Kidney epithelial cell (primary cell): ENCODE measurements around the gene SLC29A3. TPM values are rescaled to one million over a fixed set of nuclear protein-coding genes. Genes with fewer than 3 reads are reported as not detected.

Experiments
- DNase-seq: peaks from one replicate; pipeline ENCODE4 v3.0.0-alpha.2; 2010; ENCODE audit warnings: low read depth
- H3K27me3 ChIP-seq: 2 replicates; pipeline ENCODE4 v1.6.0; 2011; ENCODE audit warnings: low read length; ENCODE audit not compliant: control insufficient read depth, insufficient read depth
- H3K36me3 ChIP-seq: 2 replicates; pipeline ENCODE4 v1.5.1; 2011; ENCODE audit warnings: low read length; ENCODE audit not compliant: control insufficient read depth, insufficient read depth
- H3K4me3 ChIP-seq: 2 replicates; pipeline ENCODE4 v1.5.1; 2011; ENCODE audit warnings: low read depth, mild to moderate bottlenecking, control low read depth, low read length
- total RNA-seq: library from RNA; depleted of rRNA; stranded (reverse); fragments of >200 nt; gene quantifications from 2 replicates; pipeline ENCODE4 v1.2.3, GENCODE V29; 2015
- TF ChIP-seq, protein P1 (sequence below): IDR thresholded peaks from 2 replicates; pipeline ENCODE4 v1.5.1; 2011; ENCODE audit warnings: mild to moderate bottlenecking, moderate library complexity, low read length, control low read depth, inconsistent platforms; ENCODE audit not compliant: insufficient read depth, poor library complexity, severe bottlenecking

Gene SLC29A3
- total RNA-seq, 1 donor from 2014 or later = 3.6 TPM

DNA sequence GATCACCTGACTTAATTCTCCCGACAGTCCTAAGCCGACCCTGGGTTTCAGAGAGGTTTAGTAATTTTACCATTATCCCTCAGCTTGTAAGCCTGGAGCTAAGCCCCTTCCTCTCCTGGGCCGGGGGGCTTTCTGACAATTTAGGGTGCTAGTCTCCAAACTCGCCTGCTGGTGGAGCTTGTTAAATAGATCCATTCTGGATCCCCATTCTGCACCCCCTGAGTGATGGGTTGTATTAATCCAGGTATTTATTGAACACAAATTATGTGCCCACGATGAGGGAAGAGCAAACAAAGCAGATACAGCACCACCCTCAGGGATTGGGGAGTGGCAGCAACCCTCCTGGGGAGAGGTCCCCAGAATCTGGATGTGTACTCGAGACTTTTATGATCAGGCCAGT, 1.3 kb upstream of the SLC29A3 start:
- no peak overlapping the region for H3K4me3 ChIP-seq

DNA sequence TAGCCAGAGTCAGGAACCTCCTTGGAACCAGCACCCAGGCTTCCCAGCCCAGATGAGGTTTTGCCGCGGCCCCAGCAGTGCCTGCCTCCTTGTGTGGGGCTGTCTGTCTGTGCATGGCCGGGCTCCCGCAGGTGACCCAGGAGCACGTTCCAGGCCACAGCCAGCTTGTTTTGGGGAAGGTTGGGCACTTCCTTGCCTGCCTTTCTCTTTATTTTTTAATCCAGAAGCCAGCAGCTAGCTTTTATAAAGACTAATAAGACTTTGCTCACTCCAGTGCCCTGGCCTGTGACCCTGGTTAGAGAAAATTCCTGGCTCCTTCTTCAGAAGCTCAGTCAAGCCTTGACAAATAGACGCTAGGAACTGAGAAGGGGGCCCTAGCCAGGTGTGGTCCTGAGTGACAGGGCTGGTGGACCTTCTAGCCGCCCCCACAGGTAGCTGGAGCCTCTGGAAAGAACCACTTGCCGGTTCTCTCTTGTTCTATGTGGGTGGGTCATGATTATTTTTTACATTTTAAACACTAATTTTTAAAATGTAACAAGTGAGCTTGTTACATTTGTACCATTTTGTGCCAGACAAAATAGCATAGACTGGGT, 837 bp downstream of the SLC29A3 start:
- no peak for DNase-seq

More for the DNA sequence above, 1.3 kb upstream of the SLC29A3 start:
- TF ChIP-seq, protein P1, sequence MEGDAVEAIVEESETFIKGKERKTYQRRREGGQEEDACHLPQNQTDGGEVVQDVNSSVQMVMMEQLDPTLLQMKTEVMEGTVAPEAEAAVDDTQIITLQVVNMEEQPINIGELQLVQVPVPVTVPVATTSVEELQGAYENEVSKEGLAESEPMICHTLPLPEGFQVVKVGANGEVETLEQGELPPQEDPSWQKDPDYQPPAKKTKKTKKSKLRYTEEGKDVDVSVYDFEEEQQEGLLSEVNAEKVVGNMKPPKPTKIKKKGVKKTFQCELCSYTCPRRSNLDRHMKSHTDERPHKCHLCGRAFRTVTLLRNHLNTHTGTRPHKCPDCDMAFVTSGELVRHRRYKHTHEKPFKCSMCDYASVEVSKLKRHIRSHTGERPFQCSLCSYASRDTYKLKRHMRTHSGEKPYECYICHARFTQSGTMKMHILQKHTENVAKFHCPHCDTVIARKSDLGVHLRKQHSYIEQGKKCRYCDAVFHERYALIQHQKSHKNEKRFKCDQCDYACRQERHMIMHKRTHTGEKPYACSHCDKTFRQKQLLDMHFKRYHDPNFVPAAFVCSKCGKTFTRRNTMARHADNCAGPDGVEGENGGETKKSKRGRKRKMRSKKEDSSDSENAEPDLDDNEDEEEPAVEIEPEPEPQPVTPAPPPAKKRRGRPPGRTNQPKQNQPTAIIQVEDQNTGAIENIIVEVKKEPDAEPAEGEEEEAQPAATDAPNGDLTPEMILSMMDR = no peak
- H3K36me3 ChIP-seq = no peaks in the 10 kb centered on the region
- DNase-seq = no peak
- H3K27me3 ChIP-seq = peaks cover 11% of the 10 kb centered on the region

DNA sequence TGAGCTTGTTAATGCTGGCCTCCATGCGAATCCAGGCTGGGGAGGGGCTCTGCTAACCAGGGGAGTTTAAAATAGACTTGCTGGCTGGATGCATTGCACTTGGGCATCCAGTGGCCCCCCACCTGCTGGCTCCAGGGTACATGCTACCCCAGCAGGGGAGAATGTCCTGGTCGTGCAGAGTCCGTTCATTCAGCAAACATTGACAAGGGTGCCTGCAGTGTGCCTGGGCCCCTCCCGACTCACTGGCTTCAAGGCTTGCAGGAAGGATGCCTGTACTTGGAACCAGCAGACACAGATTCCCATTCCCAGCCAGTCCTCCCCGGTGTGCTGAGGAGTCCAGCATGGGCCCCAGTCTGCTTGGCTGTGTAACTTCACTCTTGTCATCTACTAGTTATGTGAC, 1.5 kb downstream of the SLC29A3 start:
- H3K36me3 ChIP-seq = no peaks in the 10 kb centered on the region
- TF ChIP-seq, protein P1 = no peak
- DNase-seq = no peak
- no peak overlapping the region for H3K4me3 ChIP-seq
- peaks cover 3% of the 10 kb centered on the region for H3K27me3 ChIP-seq

More for the DNA sequence above, 837 bp downstream of the SLC29A3 start:
- no peaks in the 10 kb centered on the region for H3K36me3 ChIP-seq
- peaks cover 3% of the 10 kb centered on the region for H3K27me3 ChIP-seq
- TF ChIP-seq, protein P1 = no peak
- H3K4me3 ChIP-seq = peak overlapping the region; percentile 65

DNA sequence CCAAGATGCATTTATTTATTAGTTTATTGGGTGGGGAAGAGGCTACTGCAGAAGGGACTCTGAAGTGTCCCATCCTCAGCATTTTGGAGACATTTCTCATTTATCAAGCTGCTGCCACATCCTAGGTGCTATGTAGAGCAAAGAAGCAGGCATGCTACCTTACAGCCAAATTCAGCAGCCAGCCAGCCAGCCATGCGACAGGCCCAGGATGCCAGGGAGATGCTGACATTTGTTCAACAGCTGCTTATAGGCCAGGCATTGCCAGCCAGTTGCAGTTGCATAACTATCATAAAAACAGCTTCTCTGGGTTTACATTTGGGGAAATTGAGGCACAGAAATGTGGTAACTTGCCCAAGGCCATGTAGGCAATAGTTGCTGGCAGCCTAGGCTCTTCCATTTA, 2.3 kb downstream of the SLC29A3 start:
- H3K27me3 ChIP-seq = peaks cover 3% of the 10 kb centered on the region
- TF ChIP-seq, protein P1 = no peak
- no peak for DNase-seq
- no peak overlapping the region for H3K4me3 ChIP-seq
- no peaks in the 10 kb centered on the region for H3K36me3 ChIP-seq

DNA sequence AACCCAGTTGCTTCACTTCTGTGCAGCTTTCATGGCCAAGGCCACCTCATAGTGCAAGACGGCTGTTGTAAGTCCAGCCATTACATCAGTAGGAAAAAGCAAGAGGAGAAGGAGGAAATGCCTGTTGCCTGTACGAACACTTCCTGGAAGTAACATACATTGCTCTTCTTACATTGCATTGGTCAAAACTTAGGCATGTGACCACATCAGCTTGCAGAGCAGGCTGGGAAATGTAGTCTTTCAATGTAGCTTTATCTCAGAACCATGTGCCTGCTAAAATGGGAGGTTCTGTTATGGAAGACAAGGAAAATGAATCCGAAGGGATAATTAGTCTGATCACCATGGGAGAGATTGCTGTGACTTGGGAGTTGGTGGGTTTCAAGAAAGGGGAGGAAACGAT, 4.3 kb downstream of the SLC29A3 start:
- DNase-seq = no peak
- TF ChIP-seq, protein P1 = no peak
- H3K4me3 ChIP-seq = no peak overlapping the region
- no peaks in the 10 kb centered on the region for H3K36me3 ChIP-seq
- peaks cover 3% of the 10 kb centered on the region for H3K27me3 ChIP-seq

DNA sequence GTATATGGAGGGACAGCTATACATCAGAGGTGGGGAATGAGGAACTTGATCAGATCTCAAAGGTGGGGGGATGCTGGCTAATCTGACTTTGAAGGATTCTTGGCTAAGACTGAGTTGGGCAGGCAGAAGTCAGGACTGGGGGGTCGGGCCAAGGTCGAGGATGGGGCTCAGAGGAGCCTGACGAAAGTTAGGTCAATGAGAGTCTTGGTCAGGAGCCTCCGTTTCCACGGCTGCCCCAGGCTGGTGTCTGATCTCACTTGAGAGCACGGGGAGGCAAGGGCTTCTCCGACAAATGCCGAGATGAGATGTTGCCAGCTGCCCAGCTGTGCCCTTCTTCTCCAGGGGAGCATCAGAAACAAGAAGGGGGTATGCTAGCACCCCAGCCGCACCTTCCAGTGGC, 5.7 kb downstream of the SLC29A3 start:
- DNase-seq = no peak
- Histone ChIP-seq H3K36me3 (no peaks in the 10 kb centered on the region), H3K27me3 (no peaks in the 10 kb centered on the region), H3K4me3 (no peak overlapping the region)
- TF ChIP-seq, protein P1 = no peak
